Measurements from ENCODE around the gene KLHL12. TPM values are rescaled to one million over a fixed set of nuclear protein-coding genes. Genes with fewer than 3 reads are reported as not detected.
"Not testable (repeated sequence)": the region's sequence is repeated elsewhere in the genome, so short reads cannot be mapped to it uniquely, and the experiment has no call there.

KLHL12 gene
- total RNA-seq, 4 donors from 2014 or later, result 14.1 to 23.0 (median 21.5) TPM

GRCh38 chr1:202942426-202942825 lies 15.4 kb upstream of the KLHL12 start:
- Histone ChIP-seq H3K36me3 (peaks cover 13 to 77% of the 10 kb centered on the region in 2 donors), H3K4me3 (no peak overlapping the region), H3K27me3 (no peaks in the 10 kb centered on the region), H3K4me1 (no peaks in the 10 kb centered on the region), H3K27ac (no peak overlapping the region), H3K9me3 (no peaks in the 10 kb centered on the region)
- TF ChIP-seq CTCF (IDR thresholded peaks at IDR 0.05) (no peak), POLR2AphosphoS5 (IDR thresholded peaks at IDR 0.05) (no peak), POLR2A (IDR thresholded peaks at IDR 0.05) (no peak), EP300 (IDR thresholded peaks at IDR 0.05) (no peak)
- 43 to 64% methylated on average over 1 of the region's 1 CpG for WGBS, 2 donors (ENCODE audit: low coverage in 1 of 2)
- no peak for ATAC-seq

- 80% methylated on average over 1 to 4 of the region's 4 CpGs for WGBS, 2 donors (ENCODE audit: low coverage in 1 of 2)
- H3K9me3 ChIP-seq, result no peaks in the 10 kb centered on the region
These were observed 14.3 kb upstream of the KLHL12 start for GRCh38 chr1:202941372-202941771.

GRCh38 chr1:202940561-202940960 lies 13.5 kb upstream of the KLHL12 start:
- Histone ChIP-seq H3K9me3 (no peaks in the 10 kb centered on the region), H3K27me3 (no peaks in the 10 kb centered on the region), H3K36me3 (peaks cover 13 to 59% of the 10 kb centered on the region in 2 donors), H3K27ac (no peak overlapping the region), H3K4me3 (no peak overlapping the region), H3K4me1 (no peaks in the 10 kb centered on the region)
- ATAC-seq, result no peak
- TF ChIP-seq POLR2AphosphoS5 (IDR thresholded peaks at IDR 0.05) (no peak), POLR2A (IDR thresholded peaks at IDR 0.05) (no peak), CTCF (IDR thresholded peaks at IDR 0.05) (no peak), EP300 (IDR thresholded peaks at IDR 0.05) (no peak)

More at GRCh38 chr1:202941372-202941771, 14.3 kb upstream of the KLHL12 start:
- no peak overlapping the region for H3K4me3 ChIP-seq
- TF ChIP-seq EP300 (IDR thresholded peaks at IDR 0.05) (no peak), POLR2AphosphoS5 (IDR thresholded peaks at IDR 0.05) (no peak), CTCF (IDR thresholded peaks at IDR 0.05) (no peak), POLR2A (IDR thresholded peaks at IDR 0.05) (no peak)
- H3K4me1 ChIP-seq, result no peaks in the 10 kb centered on the region
- no peaks in the 10 kb centered on the region for H3K27me3 ChIP-seq
- ATAC-seq, result no peak
- no peak overlapping the region for H3K27ac ChIP-seq
- H3K36me3 ChIP-seq, result peaks cover 13 to 67% of the 10 kb centered on the region in 2 donors

GRCh38 chr1:202938287-202938925 lies 11.4 kb upstream of the KLHL12 start:
- Histone ChIP-seq H3K4me3 (no peak overlapping the region), H3K27me3 (no peaks in the 10 kb centered on the region), H3K4me1 (no peaks in the 10 kb centered on the region), H3K27ac (no peak overlapping the region), H3K36me3 (peaks cover 6 to 37% of the 10 kb centered on the region in 2 donors), H3K9me3 (no peaks in the 10 kb centered on the region)
- WGBS, 2 donors (ENCODE audit: low coverage in 1 of 2), result 59 to 74% methylated on average over 5 of the region's 5 CpGs
- no peak for TF ChIP-seq CTCF (IDR thresholded peaks at IDR 0.05)
- no peak for ATAC-seq

- H3K27me3 ChIP-seq, H3K27ac ChIP-seq, H3K4me3 ChIP-seq, ATAC-seq, H3K4me1 ChIP-seq, H3K9me3 ChIP-seq: not testable (repeated sequence)
- WGBS, 2 donors (ENCODE audit: low coverage in 1 of 2), result 100% methylated on average over 1 of the region's 6 CpGs; no CpG with 5 or more reads in 1 of the 2 donors
- peaks cover 0 to 17% of the 10 kb centered on the region in 2 donors for H3K36me3 ChIP-seq
These were observed 9.4 kb upstream of the KLHL12 start for GRCh38 chr1:202936409-202936808.

All from gastroesophageal sphincter (tissue), 4 donors.